ENCODE results near the gene TMEM132C.

Gene TMEM132C

DNA sequence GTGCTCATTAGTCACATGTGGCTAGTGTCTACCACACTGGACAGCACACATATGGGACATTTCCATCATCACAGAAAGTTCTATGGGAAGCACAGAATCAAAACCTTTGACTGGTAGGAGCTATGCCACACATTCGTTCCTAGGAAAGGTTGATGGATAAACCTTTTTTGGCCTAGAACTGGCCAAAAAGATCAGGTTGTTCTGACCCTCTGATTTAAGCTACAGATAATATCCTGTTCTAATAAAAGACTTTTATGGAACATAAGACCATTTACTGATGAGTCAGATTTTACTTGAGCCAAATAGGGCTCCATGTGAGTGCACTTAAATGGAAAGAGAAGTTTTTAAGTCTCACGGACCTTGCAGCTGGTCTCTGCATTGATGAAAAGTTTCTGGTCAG, 413.6 kb downstream of the TMEM132C start:
- FAIRE-seq: no peak

DNA sequence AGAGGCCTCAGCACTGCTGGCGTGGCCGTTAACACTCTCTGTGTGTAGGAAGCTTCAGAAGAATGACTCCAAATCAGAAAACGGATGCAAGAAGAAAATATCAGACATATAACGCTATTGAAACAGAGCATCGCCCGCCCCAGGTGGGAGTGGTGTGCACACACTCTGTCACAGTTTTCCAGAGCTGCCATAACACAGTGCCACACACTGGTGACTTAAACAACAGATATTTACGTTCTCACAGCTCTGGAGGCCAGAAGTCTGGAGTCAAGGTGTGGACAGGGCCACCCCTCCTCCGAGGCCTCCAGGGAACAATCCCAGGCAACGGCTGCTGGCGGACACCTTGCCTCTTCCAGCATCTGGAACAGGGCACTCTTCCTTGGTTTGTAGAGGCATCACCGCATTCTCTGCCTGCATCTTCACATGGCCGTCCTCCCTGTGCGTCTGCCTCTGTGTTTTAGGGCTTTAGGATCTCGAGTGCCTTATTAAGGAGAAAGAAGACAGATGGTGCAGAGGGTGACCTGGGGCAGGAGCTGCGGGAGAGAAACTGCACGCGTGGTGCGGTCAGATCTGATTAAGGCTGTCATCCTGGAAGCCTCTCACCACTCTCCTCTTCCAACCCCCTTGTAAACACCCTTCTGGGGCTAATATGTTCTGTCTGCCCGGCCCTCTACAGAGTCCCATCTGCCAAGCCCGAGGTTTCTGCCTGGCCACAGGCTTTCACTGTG, 415.7 kb downstream of the TMEM132C start:
- FAIRE-seq: no peak

DNA sequence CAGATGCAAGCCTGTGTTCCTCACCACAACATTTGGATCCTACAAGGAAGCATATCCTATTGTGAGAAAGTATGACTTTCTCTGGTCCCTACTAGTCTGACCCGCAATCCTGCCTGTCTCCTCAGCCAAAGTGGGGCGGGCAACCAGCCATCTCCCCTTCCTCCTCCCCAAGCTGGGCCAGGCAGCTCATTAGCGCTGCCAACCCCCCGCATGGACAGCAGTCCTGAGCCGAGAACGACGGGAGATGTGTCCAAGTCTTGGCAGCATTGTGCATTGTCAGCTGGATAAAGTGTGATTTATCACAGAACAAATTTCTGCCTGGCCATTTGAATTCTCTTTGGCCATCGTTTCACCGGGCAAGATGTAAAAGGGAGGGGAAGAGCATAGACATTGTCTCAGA, 417.4 kb downstream of the TMEM132C start:
- no peak for FAIRE-seq

DNA sequence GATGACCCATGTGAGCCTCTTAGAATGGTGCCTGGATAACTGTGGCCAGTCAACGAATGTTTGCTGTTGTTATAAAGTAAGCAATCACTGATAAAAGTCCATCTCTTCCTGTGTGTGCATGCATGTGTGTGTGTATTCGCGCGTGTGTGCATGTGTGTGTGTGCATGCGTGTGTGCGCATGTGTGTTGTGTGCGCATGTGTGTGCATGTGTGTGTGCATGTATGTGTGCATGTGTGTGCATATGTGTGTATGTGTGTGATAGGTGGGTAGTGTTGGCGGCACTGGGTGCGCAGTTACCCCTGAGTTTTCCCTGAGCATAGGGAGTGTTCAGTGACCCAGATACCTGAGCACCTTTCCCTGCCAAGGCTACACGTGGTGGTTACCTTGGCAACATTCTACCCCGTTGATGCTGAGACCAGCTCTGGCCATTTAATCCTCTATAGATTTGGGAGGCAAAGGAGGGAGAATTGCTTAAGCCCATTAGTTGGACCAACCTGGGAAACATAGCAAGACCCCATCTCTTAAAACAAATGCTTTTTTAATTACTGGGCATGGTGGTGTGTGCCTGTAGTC, 419.0 kb downstream of the TMEM132C start:
- FAIRE-seq: no peak

DNA sequence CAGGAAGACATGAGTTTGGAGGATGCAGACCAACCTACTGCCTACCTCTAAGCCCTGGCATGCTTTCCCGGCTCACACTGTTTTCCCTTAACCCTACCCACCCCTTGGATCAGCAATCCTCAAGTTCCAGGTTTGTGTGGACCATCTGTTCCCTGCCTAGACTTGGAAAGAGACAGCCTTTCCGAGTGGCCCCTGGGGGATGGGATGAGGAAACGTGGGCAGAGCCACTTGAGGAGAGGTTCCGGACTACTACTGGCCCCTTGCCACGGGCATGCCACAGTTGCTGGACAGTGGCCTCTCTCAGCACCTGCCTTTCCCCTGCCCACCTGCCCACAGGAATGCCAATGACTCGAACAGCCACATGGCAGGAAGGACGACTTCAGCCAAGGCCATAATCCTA, 420.9 kb downstream of the TMEM132C start:
- no peak for FAIRE-seq

DNA sequence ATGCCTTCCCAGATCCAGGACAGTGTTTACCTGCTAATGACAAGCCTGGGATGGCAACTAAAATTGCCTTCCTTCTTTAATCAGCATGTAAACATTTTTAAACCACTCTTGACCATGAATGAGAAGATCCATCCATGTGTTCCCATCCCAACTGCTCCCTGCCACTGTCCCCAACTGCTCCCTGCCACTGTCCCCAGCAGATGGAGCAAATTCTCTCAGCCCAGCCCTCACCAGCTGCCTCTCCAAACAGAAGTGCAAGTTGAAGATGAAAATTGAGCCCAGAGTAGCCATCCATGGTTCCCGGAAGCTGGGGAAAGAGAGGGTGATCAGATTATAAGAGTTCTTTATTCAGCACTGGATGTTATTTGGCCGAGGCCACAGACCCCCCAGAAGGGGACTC, 423.7 kb downstream of the TMEM132C start:
- no peak for FAIRE-seq

DNA sequence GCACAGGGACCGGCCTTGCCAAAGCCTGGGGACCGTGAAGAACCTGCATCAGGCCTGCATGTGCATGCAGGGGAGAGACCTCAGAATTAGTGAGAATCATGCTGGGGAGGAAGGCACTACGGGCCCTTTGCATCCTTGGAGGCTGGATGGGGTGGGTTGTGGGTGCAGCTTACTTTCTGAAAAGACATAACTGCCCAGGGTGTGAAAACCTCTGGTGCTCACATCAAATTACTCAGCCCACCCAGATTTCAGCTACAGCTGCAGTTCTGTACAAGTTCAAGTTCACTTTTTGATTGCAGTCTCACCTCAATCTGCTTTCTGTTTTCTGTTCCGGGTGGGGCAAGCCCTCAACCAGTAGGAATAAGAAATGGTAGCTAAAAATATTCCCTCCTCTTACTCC, 426.1 kb downstream of the TMEM132C start:
- no peak for FAIRE-seq

DNA sequence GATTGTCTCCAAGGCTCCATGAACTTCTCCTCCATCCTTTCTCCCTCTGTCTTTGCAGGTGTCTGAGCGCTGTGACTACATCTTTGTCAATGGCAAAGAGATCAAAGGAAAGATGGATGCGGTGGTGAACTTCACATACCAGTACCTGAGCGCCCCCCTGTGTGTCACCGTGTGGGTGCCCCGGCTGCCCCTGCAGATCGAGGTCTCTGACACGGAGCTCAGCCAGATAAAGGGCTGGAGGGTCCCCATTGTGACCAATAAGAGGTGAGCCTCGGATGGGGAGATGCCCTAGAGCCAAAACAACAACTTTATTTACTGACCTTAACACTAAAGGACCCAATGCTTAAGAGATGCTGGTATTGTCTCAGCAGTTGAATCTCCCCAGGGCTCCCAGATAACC, 426.8 kb downstream of the TMEM132C start:
- FAIRE-seq: no peak

DNA sequence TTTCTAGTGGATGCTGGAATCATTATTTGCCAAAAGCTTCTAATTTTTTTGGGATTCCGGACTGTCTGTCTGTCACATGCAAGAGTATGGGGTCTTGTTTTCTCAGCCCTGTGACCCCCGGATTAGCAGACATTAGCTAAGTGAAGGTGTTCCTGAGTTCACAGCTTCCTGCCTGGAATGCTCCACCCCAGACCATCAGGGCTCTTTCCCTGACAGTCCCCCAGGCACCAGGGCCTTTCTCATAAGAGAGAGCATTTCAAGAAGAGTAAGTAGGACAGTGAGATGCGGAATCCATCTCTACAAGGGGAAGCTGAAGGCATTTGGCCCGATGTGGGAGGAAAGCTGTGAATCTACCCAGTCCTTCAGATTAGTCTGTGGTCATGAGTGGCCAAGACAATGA, 427.5 kb downstream of the TMEM132C start:
- no peak for FAIRE-seq

DNA sequence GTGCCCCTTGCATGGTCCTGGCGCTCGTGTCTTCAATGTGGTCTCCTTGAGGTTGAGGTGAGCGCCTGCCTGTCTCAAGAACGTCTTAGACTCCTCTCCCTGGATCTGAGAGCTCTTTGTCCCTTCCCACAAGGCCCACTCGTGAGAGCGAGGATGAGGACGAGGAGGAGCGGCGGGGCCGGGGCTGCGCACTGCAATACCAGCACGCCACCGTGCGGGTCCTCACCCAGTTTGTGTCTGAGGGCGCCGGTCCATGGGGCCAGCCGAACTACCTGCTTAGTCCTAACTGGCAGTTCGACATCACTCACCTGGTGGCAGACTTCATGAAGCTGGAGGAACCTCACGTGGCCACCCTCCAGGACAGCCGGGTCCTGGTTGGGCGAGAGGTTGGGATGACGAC, 428.7 kb downstream of the TMEM132C start:
- no peak for FAIRE-seq

DNA sequence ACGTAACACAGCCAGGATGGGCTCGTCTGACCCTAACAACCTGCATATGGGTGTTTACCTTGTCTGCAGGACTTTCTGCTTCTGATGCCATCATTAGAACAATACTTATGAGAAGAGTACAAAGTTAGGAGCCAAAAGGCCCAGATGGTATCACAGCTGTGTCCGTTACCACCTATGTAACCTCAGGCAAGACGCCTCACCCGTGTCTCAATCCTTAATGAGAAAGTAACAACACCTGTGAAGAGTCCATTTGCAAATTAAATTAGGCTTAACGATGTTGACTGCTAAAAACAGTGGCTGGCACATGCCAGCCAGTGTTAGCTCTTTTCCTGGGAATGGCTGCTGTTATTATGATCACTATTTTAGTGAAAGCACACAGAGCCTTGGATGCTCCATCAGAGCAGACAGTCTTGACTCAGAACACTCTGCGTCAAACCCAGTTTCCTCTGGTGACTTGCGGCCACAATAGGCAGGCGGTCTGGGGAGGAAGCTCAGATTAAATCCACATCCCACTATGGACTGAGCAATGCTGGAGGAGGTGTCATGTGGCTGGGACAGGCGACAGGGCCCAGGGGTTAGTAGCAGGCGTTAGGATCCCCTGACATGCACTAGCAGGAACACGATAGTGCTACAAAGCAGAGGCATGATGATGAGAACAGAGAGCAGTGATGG, 431.5 kb downstream of the TMEM132C start:
- FAIRE-seq: no peak

DNA sequence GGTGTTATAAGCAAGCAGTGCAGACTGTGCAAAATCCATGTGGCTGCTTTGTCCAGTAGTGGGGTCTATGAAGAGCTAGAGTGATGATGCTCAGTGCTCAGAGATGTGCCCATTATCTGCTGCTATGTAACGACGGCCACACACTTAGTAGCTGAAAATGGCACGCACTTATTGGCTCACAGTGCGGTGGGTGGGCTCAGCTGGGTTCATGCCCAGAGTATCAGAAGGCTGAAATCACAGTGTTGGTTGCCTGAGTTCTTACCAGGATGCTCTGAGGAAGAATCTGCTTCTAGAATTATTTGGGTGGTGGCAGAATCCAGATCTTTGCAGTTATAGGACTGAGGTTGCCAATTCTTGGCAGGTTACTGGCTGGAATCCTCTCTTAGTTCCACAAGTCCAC, 432.1 kb downstream of the TMEM132C start:
- no peak for FAIRE-seq

DNA sequence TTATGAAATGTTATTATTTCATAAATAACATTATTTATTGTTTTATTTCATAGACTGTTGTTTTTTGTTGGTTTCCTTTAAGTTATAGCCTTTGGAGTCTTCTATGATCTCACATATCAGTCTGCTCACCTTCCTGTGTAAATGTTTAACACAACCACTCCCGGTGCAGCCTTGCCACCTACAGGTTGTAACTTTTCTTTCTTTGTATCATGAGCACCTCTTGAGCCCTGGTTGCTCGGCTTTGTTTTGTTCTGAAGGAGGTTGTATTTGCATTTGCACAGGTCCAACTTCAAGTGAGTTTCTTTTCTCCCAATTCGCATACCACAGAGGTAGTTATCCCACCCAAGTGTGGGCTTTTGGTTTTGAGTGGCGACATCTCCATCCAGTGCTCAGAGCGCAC, 435.4 kb downstream of the TMEM132C start:
- no peak for FAIRE-seq

DNA sequence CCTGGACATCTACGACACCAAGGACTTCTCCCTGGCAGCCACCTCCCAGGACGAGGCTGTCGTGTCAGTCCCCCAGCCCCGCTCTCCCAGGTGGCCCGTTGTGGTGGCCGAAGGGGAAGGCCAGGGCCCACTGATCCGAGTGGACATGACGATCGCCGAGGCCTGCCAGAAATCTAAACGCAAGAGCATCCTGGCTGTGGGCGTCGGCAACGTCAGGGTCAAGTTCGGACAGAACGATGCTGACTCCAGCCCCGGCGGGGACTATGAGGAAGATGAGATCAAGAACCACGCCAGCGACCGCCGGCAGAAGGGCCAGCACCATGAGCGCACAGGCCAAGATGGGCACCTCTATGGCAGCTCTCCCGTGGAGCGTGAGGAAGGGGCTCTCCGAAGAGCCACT, 438.2 kb downstream of the TMEM132C start:
- no peak for FAIRE-seq

DNA sequence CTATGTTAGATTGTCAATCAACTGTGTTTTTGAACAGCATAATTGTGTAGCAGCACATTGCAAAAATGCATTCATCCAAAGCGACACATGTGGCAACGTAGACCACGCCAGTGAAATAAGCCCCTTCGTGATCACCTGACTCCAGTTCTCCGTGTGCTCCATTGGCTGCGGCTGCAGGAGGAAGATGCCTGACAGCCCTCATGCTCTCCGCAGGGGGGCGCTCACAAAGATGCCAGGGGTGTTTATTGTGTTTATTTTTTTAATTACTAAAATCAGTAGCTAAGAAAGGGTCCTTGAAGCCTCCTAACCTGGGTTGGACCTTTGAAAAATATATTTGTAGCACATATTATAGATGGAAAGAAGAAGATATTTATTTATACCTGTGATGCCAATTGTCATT, 440.5 kb downstream of the TMEM132C start:
- FAIRE-seq: no peak

DNA sequence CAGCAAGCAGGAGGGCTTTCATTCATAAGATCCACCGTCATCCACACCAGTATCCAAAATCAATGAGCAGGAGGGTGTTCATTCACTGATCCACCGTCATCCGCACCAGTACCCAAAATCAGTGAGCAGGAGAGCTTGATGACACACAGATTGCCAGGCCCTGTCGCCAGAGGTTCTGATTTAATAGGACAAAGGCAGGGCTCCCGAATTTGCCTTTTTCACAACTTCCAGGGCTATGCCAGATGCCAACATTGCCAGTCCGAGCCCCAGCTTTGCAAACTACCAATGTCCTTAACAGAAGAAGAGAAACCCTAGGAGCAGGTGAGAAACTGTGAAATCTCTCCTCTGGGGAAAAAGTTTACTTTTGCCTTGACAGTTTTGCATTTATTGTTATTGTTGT, 441.8 kb downstream of the TMEM132C start:
- FAIRE-seq: no peak

DNA sequence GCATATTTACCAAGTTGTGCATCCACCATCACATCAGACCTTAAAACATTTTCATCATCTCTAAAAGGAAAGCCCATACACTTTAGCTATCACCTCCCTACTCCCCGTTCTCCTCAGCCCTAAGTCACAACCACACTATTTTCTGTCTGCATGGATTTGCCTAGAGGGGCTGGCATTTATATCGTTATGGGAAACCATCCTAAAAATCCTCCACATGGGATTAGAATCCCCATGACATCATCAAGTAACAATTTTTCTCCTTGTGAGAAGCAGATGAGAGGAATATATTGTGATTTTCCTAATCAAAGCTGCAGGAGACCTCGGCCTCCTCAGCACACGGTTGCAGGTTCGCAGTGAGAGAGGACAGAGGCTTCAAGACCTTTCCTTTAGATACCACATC, 442.7 kb downstream of the TMEM132C start:
- no peak for FAIRE-seq

DNA sequence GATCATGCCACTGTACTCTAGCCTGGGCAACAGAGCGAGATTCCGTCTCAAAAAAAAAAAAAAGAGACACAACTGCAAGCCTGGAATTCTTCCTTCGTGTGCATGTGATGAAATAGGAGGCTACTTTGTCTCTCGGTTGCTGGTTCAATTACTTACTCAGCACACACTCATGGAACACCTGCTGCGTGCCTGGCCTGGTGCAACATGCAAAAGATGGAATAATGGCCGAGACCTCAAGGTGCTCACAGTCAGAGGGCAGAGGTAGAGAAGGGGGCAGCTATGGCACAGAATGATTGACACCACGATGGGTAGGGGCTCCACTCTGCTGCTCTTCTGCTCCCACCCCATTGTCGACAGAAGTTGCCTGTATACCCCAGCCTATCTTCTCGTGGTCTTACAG, 444.5 kb downstream of the TMEM132C start:
- FAIRE-seq: no peak

DNA sequence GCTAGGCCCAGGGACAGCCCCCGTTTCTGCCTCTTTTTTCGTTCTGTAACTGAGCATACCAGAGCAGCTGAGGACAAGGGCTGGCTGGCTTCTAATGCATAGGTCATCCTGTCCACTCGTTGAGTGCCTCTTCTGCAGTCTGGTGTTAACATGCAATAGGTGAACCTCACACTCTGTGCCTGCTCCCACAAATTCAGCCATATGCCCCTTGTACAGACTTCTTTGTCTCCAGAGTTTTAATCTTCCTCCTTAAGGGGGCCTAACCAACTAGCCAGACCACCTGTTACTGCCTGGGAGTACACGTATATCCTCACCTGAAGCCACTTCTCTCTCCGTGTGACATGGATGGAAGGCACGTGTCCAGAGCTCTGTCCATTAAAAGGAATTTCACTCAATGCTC, 445.7 kb downstream of the TMEM132C start:
- FAIRE-seq: no peak

DNA sequence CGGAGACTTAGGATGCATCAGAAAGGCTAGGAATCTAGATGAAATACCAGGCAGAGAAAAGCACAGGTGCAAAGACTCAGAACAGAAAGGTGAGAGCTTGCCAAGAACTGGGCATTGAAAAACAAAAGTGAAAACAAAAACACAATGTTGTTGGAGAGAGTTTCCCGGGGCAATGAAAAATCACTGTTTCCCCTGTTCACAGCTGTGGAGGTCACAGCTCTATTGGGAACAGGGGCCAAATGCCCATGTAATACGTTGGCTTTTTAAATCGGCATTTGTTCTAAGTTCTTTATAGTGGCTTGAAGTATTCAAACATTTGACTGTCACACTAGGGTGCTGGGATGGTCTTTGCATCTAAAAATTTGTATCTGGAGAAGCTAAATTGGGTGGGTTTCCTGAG, 448.5 kb downstream of the TMEM132C start:
- FAIRE-seq: no peak

DNA sequence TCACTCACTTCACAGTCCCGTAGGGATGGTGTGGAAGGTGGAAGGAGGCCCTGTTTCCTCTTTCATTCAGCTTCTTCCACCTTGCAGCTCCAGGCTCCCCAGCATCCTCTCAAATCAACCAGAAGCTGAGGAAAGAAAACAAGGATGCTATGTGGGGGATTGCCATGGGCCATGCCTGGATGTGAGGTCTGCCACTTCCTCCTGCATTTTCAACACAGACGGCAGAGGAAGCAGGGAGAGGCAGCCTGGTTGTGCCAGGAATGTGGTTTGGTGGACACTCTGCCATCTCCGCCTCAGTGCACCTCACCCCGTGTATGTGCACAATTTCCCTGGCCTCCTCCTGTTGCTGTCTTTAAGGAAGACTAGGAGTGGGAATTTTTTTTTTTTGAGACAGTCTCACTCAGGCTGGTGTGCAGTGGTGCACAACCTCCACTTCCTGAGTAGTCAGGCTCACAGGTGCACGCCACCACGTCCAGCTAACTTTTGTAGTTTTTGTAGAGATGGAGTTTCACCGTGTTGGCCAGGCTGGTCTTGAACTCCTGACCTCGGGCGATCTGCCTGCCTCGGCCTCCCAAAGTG, 457.6 kb downstream of the TMEM132C start:
- FAIRE-seq: no peak

DNA sequence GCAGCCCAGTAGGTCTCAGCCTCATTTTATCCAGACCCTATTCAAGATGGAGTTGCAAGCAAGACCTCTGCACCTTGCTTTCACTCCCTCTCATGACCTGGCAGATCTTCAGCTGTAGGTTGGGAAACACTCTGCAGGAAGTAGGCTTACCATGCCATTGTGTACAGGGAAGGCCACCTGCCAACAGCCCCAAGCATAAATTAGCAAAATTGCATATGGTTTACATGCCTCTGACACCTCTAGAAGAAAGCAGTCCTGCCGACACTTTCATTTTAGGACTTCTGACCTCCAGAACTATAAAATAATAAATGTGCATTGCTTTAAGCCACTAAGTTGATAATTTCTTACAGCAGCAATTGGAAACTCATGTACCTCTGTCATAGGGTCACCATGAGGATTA, 459.9 kb downstream of the TMEM132C start:
- no peak for FAIRE-seq

DNA sequence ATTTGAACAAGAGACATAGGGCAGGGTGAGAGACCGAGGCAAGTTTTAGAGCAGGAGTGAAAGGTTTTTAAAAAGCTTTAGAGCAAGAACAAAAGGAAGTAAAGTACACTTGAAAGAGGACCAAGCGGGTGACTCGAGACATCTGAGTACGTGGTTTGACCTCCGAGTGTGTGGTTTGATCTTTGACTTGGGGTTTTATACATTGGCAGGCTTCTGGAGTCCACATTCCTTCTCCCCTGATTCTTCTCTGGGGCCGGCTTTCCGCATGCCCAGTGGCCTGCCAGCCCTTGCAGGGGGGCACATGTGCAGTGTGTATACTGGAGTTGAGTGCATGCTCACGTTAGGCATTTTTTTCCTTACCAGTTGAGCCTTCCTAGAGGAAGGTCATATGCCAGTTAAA, 460.5 kb downstream of the TMEM132C start:
- no peak for FAIRE-seq

DNA sequence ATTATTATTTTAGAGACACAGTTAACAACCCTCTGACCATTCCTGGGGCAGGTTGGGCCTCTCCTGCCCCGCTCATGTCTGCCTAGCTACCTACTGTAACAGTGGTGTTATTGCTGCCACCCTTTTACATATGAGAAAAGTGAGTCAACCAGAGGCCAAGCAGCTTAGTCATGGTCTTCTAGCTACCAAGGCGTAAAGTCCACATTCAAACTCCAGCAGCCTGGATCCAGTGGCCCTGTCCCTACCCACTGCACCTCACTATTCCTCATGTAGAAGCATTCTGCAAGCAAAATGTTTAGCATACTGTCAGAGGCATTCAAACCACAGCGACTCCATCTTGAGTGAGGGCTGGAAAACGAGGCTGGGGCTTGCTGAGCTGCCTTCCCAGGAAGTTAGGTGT, 461.0 kb downstream of the TMEM132C start:
- no peak for FAIRE-seq

All from G401.6 (cell line).